LNCaP clone FGC (cell line): Measurements from ENCODE around the gene CAPN9.

ENCODE experiments used
- DNase-seq: peaks from one replicate; pipeline ENCODE4 v3.0.0-alpha.2; 2011; ENCODE audit warnings: low read depth
- H3K4me3 ChIP-seq: 2 replicates; pipeline ENCODE4 v1.5.1; 2011; ENCODE audit warnings: mild to moderate bottlenecking, low read depth, low read length, control low read depth
- TF ChIP-seq, protein P1 (sequence below): IDR thresholded peaks from 2 replicates; pipeline ENCODE4 v1.5.1; 2012; ENCODE audit warnings: mild to moderate bottlenecking; ENCODE audit not compliant: control insufficient read depth, insufficient read depth; ENCODE audit errors: extremely low read depth

The CAPN9 gene

DNA sequence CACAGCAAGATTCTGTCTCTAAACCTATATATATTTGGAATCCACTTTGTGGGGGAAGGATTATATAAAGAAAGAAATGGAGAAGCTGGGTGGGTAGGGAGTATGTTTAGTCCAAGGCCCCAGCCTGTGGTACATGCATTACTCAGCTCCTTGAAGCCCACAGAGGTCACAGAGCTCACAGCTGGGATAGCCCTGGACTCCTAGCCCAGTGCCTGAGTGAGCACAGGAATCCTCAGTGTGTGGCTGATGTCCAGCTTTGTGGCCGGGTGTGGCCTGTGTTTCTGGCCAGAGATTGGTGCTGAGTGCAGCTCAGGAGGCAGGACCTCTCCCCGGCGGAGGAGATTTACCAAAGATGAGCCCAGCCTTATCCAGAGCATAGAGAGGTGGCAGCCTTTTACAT is 7.6 kb downstream of the CAPN9 start:
- TF ChIP-seq, protein P1, sequence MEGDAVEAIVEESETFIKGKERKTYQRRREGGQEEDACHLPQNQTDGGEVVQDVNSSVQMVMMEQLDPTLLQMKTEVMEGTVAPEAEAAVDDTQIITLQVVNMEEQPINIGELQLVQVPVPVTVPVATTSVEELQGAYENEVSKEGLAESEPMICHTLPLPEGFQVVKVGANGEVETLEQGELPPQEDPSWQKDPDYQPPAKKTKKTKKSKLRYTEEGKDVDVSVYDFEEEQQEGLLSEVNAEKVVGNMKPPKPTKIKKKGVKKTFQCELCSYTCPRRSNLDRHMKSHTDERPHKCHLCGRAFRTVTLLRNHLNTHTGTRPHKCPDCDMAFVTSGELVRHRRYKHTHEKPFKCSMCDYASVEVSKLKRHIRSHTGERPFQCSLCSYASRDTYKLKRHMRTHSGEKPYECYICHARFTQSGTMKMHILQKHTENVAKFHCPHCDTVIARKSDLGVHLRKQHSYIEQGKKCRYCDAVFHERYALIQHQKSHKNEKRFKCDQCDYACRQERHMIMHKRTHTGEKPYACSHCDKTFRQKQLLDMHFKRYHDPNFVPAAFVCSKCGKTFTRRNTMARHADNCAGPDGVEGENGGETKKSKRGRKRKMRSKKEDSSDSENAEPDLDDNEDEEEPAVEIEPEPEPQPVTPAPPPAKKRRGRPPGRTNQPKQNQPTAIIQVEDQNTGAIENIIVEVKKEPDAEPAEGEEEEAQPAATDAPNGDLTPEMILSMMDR = no peak
- H3K4me3 ChIP-seq = no peak overlapping the region
- DNase-seq = peak; percentile 22

DNA sequence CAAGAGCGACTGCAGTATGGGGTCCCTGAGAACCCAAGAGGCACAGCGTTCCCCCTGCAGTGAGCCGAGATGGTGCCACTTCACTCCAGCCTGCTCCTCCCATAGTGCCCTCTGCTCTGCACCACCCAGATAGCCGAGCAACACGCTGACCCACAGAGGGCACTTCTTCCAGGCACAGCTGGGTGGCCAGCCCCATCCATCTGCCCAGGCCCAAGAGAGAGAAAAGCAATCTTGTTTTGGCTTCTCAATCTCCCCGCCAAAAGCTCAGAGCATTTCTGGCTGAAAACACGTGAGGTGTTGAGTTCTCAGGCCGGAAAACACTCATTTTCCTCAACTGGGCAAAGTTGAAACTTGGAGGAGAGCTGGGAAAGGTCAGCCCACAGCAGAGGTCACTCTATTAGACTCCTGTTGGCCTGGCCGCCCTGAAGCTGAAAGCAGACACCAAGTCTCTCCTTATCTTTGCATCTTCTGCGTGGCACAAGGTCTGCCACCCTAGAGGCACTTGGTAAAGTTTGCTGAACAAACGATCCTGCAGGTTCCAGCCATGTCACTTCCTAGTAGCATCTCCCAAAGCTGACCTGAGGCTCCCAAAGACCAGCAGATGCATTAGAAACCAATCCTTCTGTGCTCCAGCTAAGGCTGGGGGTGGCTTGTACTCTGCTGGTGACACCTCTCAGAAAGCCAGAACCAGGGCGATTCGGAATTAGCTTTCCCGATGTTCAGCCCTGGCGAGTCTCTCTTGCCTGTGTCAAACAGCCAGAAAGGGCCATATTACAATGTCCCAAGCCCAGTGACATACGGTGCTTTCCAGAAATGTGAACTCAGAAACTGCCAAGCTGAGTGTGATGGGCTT is 10.9 kb downstream of the CAPN9 start:
- TF ChIP-seq, protein P1 = no peak
- DNase-seq = peak; percentile 31
- no peak overlapping the region for H3K4me3 ChIP-seq

DNA sequence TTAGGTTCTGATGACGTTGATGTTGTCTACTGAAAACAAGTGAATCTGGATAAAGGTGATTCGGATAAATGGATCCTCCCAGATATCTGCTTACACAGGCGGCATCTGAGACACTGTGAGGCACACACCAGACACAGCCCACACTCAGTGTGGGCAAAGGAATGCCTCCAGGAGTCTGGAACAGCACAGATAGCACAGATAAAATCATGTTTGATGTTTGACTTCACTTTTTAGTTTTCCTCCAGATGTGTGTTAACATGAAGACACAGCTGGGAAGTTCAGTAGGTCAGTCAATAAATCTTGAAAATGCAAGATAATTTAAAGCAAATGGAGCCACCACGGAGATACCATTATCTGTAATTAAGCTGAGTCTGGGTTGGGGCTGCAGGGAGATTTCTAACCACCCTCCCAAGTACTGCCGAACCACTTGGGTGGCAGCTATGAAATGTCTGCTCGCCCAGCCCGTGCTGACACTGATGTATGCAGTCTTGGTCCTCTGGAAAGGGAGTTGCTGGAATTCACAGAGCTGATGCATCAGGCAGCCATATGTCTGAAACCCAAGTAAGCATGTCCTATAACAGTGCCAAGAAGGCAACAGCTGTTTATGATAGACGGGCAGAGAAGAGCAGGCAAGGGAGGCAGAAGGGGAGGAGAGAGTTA is 11.7 kb downstream of the CAPN9 start:
- DNase-seq = no peak
- H3K4me3 ChIP-seq = no peak overlapping the region
- TF ChIP-seq, protein P1 = no peak

DNA sequence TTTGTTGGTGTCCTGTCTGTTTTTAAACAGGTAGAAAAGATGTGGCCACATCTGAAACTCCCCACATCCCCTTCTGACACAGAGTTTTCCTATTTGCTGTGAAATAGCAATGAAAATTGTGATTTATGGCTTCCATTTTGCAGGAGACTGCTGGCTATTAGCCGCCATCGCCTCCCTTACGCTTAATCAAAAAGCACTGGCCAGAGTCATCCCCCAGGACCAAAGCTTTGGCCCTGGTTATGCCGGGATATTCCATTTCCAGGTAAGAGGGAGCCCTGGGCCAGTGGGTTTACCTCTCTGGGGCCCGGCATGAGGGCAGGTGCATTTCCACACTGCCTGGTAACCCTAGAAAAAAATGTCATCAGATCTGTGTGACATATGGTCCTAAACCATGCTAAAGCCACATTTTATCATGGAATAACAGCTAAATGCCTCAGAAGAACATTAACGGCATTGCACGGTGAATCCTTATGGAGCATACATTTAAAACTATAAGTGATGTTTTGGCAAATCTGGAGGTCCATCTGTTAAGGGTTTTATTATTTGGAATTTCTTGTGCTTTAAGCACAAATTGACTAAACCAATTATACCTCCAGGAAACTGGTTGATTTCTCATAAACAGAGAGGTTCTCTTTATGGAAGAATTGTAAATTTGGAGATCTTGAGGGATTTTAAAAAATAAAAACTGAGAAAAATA is 12.3 kb downstream of the CAPN9 start:
- DNase-seq = no peak
- TF ChIP-seq, protein P1 = no peak

DNA sequence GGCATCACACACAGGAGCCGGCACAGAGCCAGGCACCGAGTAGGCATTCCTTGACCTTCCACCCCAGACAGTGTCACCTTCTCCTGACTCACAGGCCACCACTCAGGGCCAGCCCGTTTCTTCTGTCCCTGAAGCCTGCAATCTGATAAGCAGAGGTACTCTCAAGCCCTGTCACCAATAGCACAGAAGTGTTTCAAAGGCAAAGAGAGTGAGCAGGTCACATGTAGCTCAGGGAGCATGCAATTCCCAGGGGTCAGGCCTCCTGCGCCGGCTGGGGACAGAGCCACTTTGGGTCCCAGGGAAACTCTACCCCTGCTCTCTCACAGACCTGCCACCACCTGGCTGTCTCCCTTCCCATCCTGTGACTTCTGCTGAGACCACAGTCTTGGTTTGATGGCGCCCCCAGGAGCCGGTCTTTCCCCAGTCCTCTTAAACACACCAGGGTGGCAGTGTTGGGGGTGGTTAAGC is 13.2 kb downstream of the CAPN9 start:
- TF ChIP-seq, protein P1 = no peak
- no peak overlapping the region for H3K4me3 ChIP-seq
- DNase-seq = no peak

More for the DNA sequence above, 12.3 kb downstream of the CAPN9 start:
- H3K4me3 ChIP-seq = no peak overlapping the region

DNA sequence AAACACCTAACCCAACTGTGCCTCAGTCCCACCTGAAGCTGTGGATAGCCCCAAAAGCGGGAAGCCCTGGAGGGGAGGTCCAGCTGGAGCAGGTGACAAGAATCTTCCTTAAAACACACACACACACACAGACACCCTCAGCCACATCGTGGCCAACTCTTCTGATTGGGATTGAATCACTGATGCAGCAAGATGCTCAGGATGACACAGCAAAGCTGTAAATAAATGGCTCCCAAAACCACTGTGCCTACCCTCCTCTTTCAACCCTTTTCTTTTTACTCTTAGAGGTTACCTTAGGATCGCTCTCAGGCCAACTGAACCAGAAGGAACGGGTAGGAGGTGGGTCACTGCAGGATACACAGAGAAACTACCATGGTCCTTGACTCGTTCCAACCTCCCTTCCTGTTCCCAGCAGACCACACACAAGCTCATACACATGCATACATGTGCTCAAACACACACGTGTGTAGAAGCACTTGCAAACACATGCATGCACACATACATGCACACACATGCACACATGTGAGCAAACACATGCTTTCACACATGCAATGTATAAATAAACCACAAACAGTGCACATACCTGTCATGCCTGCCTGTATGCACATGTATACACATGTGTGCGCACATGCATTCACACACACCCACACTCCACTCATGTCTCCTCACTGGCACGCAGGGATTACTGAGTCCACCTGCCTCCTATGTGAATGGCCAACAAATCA is 14.4 kb downstream of the CAPN9 start:
- TF ChIP-seq, protein P1 = no peak
- DNase-seq = no peak
- no peak overlapping the region for H3K4me3 ChIP-seq
